Fibroblast of mammary gland (primary cell): ENCODE results near the gene SLC1A2.

Source experiments
- DNase-seq: peaks from one replicate; pipeline ENCODE4 v3.0.0-alpha.2; 2010; ENCODE audit warnings: low read depth
- H3K4me3 ChIP-seq: 2 replicates; pipeline ENCODE4 v1.5.1; 2011; ENCODE audit warnings: low read depth, mild to moderate bottlenecking, low read length, moderate library complexity; ENCODE audit not compliant: control insufficient read depth
- TF ChIP-seq, protein P1 (sequence below): conservative IDR thresholded peaks from 2 replicates; pipeline ENCODE4 v1.5.1; 2011; ENCODE audit warnings: low read depth, low read length, inconsistent platforms; ENCODE audit not compliant: control insufficient read depth, insufficient read depth

Gene SLC1A2

GRCh38 chr11:35318977-35319925 lies 100.1 kb downstream of the SLC1A2 start:
- DNase-seq, result no peak
- H3K4me3 ChIP-seq, result no peak overlapping the region
- TF ChIP-seq, protein P1, sequence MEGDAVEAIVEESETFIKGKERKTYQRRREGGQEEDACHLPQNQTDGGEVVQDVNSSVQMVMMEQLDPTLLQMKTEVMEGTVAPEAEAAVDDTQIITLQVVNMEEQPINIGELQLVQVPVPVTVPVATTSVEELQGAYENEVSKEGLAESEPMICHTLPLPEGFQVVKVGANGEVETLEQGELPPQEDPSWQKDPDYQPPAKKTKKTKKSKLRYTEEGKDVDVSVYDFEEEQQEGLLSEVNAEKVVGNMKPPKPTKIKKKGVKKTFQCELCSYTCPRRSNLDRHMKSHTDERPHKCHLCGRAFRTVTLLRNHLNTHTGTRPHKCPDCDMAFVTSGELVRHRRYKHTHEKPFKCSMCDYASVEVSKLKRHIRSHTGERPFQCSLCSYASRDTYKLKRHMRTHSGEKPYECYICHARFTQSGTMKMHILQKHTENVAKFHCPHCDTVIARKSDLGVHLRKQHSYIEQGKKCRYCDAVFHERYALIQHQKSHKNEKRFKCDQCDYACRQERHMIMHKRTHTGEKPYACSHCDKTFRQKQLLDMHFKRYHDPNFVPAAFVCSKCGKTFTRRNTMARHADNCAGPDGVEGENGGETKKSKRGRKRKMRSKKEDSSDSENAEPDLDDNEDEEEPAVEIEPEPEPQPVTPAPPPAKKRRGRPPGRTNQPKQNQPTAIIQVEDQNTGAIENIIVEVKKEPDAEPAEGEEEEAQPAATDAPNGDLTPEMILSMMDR, result no peak

DNA sequence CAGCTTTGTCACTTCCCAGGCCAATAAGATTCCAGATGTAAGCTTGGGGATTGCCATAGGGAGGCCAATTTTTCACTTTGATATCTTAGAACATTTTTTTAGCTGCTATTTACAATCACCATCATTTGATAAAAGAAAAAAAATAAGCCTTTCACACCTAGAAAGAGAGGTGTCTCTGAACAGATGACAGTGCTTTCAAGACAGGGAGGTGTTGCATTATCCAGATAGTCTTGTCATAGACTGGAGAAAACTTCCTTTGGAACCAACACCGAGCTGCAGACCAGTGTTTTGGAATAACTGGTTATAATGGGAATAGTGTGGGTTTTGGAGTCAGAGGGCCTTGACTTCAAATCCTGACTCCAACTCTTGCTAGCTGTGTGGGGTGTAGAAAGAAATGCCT lies 101.0 kb downstream of the SLC1A2 start:
- H3K4me3 ChIP-seq, result no peak overlapping the region
- TF ChIP-seq, protein P1, result no peak

GRCh38 chr11:35317253-35317652 lies 102.1 kb downstream of the SLC1A2 start:
- TF ChIP-seq, protein P1, result no peak
- no peak for DNase-seq
- no peak overlapping the region for H3K4me3 ChIP-seq

More for the DNA sequence above, 101.0 kb downstream of the SLC1A2 start:
- no peak for DNase-seq

DNA sequence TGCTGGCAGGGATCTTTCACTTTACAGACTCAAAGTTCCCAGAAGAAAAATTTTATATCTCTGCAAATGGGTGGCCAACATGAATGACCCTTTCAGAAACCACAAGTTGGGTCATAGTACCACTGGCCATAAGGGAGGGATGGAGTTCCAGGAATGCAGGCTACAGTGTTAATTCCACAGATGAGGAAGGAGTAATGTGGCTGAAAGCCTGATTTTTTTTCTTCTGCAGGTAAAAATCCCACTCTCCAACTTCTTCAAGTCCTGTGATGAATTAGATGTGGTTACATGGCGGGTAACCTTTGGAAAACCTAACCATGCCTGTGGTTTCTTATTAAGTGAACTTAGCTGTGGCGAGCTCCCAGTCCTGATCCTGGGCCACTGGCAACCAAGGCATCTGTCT lies 103.2 kb downstream of the SLC1A2 start:
- TF ChIP-seq, protein P1, result no peak
- no peak for DNase-seq
- no peak overlapping the region for H3K4me3 ChIP-seq

DNA sequence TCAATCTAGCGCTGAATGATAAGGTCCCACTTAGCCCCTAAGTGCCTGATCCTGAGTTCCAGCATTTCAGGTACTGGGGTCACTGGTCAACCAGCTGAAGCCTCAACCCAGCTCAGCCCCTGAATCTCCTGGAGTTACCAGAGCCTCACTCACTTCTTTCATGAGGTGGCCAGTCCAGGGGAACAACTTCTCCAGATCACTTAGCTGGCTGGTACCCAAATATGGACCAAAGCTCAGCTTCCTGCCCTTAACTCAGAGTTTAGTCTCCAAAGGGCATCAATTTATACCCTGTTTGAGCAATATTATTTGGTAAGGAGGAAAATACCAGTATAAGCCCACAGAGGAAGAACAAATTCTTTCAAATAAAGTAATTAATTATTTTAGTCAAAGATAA lies 105.6 kb downstream of the SLC1A2 start:
- TF ChIP-seq, protein P1, result no peak
- no peak overlapping the region for H3K4me3 ChIP-seq
- no peak for DNase-seq

DNA sequence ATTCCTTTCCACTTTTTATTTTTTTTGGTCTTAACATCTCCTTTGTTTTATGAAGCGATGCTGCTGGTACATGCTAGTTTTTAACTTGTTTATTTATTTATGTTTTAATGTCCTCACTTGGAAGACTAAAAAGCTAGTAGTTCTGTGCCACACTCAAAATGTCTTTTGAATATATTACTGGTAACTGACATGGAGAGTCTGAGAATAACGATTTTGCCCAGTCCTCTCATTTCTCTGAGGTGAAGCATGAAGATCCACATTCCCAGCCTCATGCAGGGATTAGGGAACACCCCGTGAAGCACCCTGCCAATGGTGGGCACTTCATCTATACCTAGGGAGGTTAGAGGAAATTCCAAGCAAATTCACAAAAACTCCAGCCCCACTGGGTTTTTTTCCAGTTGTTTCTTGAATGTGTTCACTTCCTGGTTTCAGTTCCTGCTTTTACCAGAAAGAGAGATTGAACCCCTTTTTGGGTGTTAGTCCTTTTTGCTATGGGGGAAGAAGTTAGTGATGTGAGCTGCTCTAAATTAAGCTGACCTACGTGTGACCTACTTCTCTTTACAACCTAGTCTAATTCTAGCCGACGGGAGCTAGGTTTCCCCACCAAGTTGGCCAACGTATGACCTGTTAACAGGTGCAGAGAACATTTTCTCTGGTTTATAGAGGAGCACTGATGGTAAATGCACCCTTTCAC lies 106.1 kb downstream of the SLC1A2 start:
- TF ChIP-seq, protein P1, result no peak
- DNase-seq, result no peak
- no peak overlapping the region for H3K4me3 ChIP-seq
